ENCODE measurements around the gene PACRG. TPM values are rescaled to one million over a fixed set of nuclear protein-coding genes. Genes with fewer than 3 reads are reported as not detected.

PACRG gene
- total and polyA plus RNA-seq, 2 experiments from 2014 or later, result 0.17 to 0.68 TPM

GRCh38 chr6:162705736-162706135 lies 22.0 kb upstream of the PACRG start (continued):
- TF ChIP-seq POLR2AphosphoS5 (IDR thresholded peaks at IDR 0.05; ENCODE audit: low read depth) (no peak), CREB1 (CRISPR knock-in tag; IDR thresholded peaks at IDR 0.05; ENCODE audit: low read depth) (no peak), NANOG (IDR thresholded peaks at IDR 0.05; ENCODE audit: borderline replicate concordance) (no peak), JUNB (IDR thresholded peaks at IDR 0.05; ENCODE audit: unreplicated experiment) (no peak), CTCF (conservative IDR thresholded peaks at IDR 0.05; ENCODE audit: low read depth in 2 of 2) (no peak), STAT1 (IDR thresholded peaks at IDR 0.05; ENCODE audit: unreplicated experiment) (no peak), ZNF331 (CRISPR knock-in tag; IDR thresholded peaks at IDR 0.05; ENCODE audit: low read depth) (no peak), ZNF114 (CRISPR knock-in tag; IDR thresholded peaks at IDR 0.05) (no peak), EZH2 (IDR thresholded peaks at IDR 0.05; ENCODE audit: low read depth, unreplicated experiment) (no peak)

- Histone ChIP-seq H4K20me1 (replicated peaks; ENCODE audit: insufficient read depth) (no peaks in the 10 kb centered on the region), H3K4me3 (no peak overlapping the region), H3K27ac (ENCODE audit: low read depth) (no peak overlapping the region), H3K27me3 (ENCODE audit: insufficient read depth) (no peaks in the 10 kb centered on the region), H3K4me2 (no peak overlapping the region), H3K79me2 (replicated peaks; ENCODE audit: insufficient read depth) (no peaks in the 10 kb centered on the region), H3K4me1 (ENCODE audit: insufficient read depth) (no peaks in the 10 kb centered on the region), H3K36me3 (ENCODE audit: insufficient read depth) (no peaks in the 10 kb centered on the region), H3F3A (replicated peaks; ENCODE audit: low read depth) (no peaks in the 10 kb centered on the region), H3K9me2 (ENCODE audit: insufficient read depth) (no peaks in the 10 kb centered on the region), H2AFZ (no peak overlapping the region)
- TF ChIP-seq ZNF331 (CRISPR knock-in tag; IDR thresholded peaks at IDR 0.05; ENCODE audit: low read depth) (no peak), STAT1 (IDR thresholded peaks at IDR 0.05; ENCODE audit: unreplicated experiment) (no peak), POLR2AphosphoS5 (IDR thresholded peaks at IDR 0.05; ENCODE audit: low read depth) (no peak), ZNF114 (CRISPR knock-in tag; IDR thresholded peaks at IDR 0.05) (no peak), NANOG (IDR thresholded peaks at IDR 0.05; ENCODE audit: borderline replicate concordance) (no peak), ETS1 (IDR thresholded peaks at IDR 0.05) (no peak)
- Mint-ChIP-seq H3K27ac (no peak overlapping the region; the same call in 1 of the 2 replicates), H3K9me3 (peaks cover 9% of the 10 kb centered on the region; the same call in 2 of the 3 replicates), H3K36me3 (ENCODE audit: low read depth) (peaks cover 5% of the 10 kb centered on the region; the same call in 2 of the 3 replicates), H3K27me3 (ENCODE audit: insufficient read depth, low read depth, poor library complexity) (peaks cover 1% of the 10 kb centered on the region), H3K4me3 (no peak overlapping the region), H3K4me1 (no peaks in the 10 kb centered on the region)
- ATAC-seq (no peak), DNase-seq (ENCODE audit: low spot score) (no peak)
Observed at GRCh38 chr6:162706232-162706631, 21.5 kb upstream of the PACRG start.

- no peak overlapping the region for H3K4me2 ChIP-seq
- Mint-ChIP-seq H3K27ac (no peak overlapping the region), H3K36me3 (ENCODE audit: low read depth) (peaks cover 5% of the 10 kb centered on the region; the same call in 2 of the 3 replicates), H3K4me1 (peaks cover 2% of the 10 kb centered on the region), H3K27me3 (ENCODE audit: insufficient read depth, low read depth, poor library complexity) (peaks cover 3% of the 10 kb centered on the region), H3K9me3 (peaks cover 9% of the 10 kb centered on the region; the same call in 2 of the 3 replicates), H3K4me3 (no peak overlapping the region)
- no peak overlapping the region for H2AFZ ChIP-seq
- DNase-seq (ENCODE audit: low spot score) (no peak), ATAC-seq (no peak)
- peaks cover 4% of the 10 kb centered on the region for H3K4me1 ChIP-seq (ENCODE audit: insufficient read depth)
- no peaks in the 10 kb centered on the region for H4K20me1 ChIP-seq (replicated peaks; ENCODE audit: insufficient read depth)
- H3K4me3 ChIP-seq, result no peak overlapping the region
- no peaks in the 10 kb centered on the region for H3F3A ChIP-seq (replicated peaks; ENCODE audit: low read depth)
- no peaks in the 10 kb centered on the region for H3K9me2 ChIP-seq (ENCODE audit: insufficient read depth)
- TF ChIP-seq ZNF462 (CRISPR knock-in tag; IDR thresholded peaks at IDR 0.05) (no peak), ZNF331 (CRISPR knock-in tag; IDR thresholded peaks at IDR 0.05; ENCODE audit: low read depth) (no peak), POLR2AphosphoS5 (IDR thresholded peaks at IDR 0.05; ENCODE audit: low read depth) (no peak), ZNF114 (CRISPR knock-in tag; IDR thresholded peaks at IDR 0.05) (no peak), EZH2 (IDR thresholded peaks at IDR 0.05; ENCODE audit: low read depth, unreplicated experiment) (no peak)
- no peak overlapping the region for H3K27ac ChIP-seq (ENCODE audit: low read depth)
- no peaks in the 10 kb centered on the region for H3K27me3 ChIP-seq (ENCODE audit: insufficient read depth)
- H3K36me3 ChIP-seq (ENCODE audit: insufficient read depth), result no peaks in the 10 kb centered on the region
- no peaks in the 10 kb centered on the region for H3K79me2 ChIP-seq (replicated peaks; ENCODE audit: insufficient read depth)
Observed at GRCh38 chr6:162708971-162709370, 18.8 kb upstream of the PACRG start.
